ENCODE data around the gene HOXA4. TPM values are rescaled to one million over a fixed set of nuclear protein-coding genes. Genes with fewer than 3 reads are reported as not detected.

Gene HOXA4
- total RNA-seq, 1 experiment from 2014 or later, result 1.0 TPM

DNA sequence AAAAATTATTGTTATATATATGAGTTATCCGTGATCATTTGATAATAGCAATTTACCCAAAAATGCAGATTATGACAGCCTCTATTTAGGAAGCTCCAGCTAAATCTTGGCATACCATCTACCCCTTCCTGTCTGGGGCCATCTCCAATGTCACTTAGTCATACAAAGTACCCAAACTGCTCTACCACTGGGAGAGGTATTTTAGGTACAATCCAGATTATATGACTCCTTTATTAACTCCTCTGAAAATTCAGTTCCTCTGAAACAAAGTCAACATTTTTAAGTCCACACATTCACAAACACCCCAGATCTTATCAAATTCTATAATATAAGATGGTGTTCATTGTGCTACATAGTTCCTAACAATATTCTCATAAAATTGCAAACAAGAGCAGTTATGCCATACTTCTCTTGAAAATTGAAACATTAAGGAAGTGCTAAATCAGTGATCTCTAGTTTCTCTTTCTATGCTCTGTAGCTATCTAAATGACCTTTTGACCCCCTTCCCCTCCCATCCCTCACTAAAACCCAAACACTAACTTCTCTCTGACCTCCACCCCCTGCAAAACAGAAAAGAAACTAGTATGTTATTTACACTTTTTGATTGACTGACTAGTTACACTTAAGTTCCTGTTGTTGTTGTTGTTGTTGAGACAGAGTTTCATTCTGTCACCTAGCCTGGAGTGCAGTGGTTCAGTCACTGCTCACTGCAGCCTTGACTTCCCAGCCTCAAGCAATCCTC, 51.2 kb downstream of the HOXA4 start:
- Mint-ChIP-seq H3K4me1 (ENCODE audit: low read depth, unreplicated experiment) (peaks cover 47% of the 10 kb centered on the region), H3K27ac (ENCODE audit: unreplicated experiment) (no peak overlapping the region), H3K27me3 (ENCODE audit: unreplicated experiment) (no peaks in the 10 kb centered on the region), H3K4me3 (ENCODE audit: low read depth, unreplicated experiment) (no peak overlapping the region), H3K36me3 (ENCODE audit: insufficient read depth, unreplicated experiment) (no peaks in the 10 kb centered on the region), H3K9me3 (ENCODE audit: low read depth, unreplicated experiment) (no peaks in the 10 kb centered on the region)
- intact Hi-C loops (cut with micrococcal nuclease; ENCODE audit: unreplicated experiment), result no loop called here
- TF ChIP-seq, protein P1, sequence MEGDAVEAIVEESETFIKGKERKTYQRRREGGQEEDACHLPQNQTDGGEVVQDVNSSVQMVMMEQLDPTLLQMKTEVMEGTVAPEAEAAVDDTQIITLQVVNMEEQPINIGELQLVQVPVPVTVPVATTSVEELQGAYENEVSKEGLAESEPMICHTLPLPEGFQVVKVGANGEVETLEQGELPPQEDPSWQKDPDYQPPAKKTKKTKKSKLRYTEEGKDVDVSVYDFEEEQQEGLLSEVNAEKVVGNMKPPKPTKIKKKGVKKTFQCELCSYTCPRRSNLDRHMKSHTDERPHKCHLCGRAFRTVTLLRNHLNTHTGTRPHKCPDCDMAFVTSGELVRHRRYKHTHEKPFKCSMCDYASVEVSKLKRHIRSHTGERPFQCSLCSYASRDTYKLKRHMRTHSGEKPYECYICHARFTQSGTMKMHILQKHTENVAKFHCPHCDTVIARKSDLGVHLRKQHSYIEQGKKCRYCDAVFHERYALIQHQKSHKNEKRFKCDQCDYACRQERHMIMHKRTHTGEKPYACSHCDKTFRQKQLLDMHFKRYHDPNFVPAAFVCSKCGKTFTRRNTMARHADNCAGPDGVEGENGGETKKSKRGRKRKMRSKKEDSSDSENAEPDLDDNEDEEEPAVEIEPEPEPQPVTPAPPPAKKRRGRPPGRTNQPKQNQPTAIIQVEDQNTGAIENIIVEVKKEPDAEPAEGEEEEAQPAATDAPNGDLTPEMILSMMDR (IDR thresholded peaks at IDR 0.05; ENCODE audit: unreplicated experiment), result no peak
- no peak for DNase-seq
- CTCF ChIA-PET, result interaction anchor here (1.4 kb wide), 1 partner anchor 19 kb away, joined by 3 read pairs; no protein-coding TSS in a partner anchor
- no TSS peak for BruUV-seq (replicated peaks)

DNA sequence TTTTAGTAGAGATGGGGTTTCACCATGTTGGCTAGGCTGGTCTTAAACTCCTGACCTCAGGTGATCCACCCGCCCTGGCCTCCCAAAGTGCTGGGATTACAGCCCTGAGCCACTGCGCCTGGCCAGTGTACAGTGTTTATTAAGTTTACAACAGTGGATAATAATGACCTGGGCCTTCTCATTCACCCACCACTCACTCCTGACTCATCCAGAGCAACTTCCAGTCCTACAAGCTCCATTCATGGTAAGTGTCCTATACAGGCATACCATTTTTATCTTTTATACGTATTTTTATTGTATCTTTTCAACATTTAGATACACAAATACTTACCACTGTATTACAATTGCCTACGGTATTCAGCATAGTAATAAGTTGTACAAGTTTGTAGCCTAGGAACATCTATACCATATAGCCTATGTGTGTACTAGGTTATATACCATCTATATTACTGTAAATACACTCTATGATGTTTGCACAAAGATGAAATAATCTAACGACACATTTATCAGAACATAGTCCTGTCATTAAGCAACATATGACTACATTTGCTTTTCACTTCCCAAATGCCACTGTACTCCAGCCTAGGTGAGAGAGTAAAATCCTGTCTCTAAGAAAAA, 51.8 kb downstream of the HOXA4 start:
- H3K4me1 Mint-ChIP-seq (ENCODE audit: low read depth, unreplicated experiment), result peaks cover 47% of the 10 kb centered on the region
- no peak overlapping the region for H3K27ac Mint-ChIP-seq (ENCODE audit: unreplicated experiment)
- no peaks in the 10 kb centered on the region for H3K36me3 Mint-ChIP-seq (ENCODE audit: insufficient read depth, unreplicated experiment)
- no peak overlapping the region for H3K4me3 Mint-ChIP-seq (ENCODE audit: low read depth, unreplicated experiment)
- TF ChIP-seq, protein P1 (IDR thresholded peaks at IDR 0.05; ENCODE audit: unreplicated experiment), result no peak
- no peaks in the 10 kb centered on the region for H3K27me3 Mint-ChIP-seq (ENCODE audit: unreplicated experiment)
- BruUV-seq (replicated peaks), result no TSS peak
- no peaks in the 10 kb centered on the region for H3K9me3 Mint-ChIP-seq (ENCODE audit: low read depth, unreplicated experiment)
- CTCF ChIA-PET, result interaction anchor here (1.4 kb wide), 1 partner anchor 20 kb away, joined by 3 read pairs; no protein-coding TSS in a partner anchor
- intact Hi-C loops (cut with micrococcal nuclease; ENCODE audit: unreplicated experiment), result no loop called here
- DNase-seq, result no peak

Small RNA genes within 50 kb of the gene (microRNA-seq; reads per million reads assigned to microRNA genes)
- gene MIR196B, result 3,614 reads per million, percentile 90 among the genes with 10 or more reads in this experiment

Other genes starting within 250 kb of the HOXA4 start
- 0.24 and 0.44 TPM in 2 replicates for gene HOXA1, start 34.8 kb downstream of the HOXA4 start, total RNA-seq (2022)
- gene HOXA2, start 28.1 kb downstream of the HOXA4 start, total RNA-seq (2022), result 1.9 and 3.2 TPM in 2 replicates
- gene HOXA5, start 12.9 kb upstream of the HOXA4 start, total RNA-seq (2022), result 8.3 and 10.6 TPM in 2 replicates
- gene HOXA6, start 17.0 kb upstream of the HOXA4 start, total RNA-seq (2022), result 11.4 and 12.4 TPM in 2 replicates
- gene HOXA3, start 21.8 kb upstream of the HOXA4 start, total RNA-seq (2022), result 15.9 and 20.9 TPM in 2 replicates
- not detected in 2 replicates for gene HOXA7, start 25.9 kb upstream of the HOXA4 start, total RNA-seq (2022)
- gene HOXA9, start 34.8 kb upstream of the HOXA4 start, total RNA-seq (2022), result 1.7 and 2.5 TPM in 2 replicates
- 11.8 and 12.1 TPM in 2 replicates for gene HOXA10, start 43.6 kb upstream of the HOXA4 start, total RNA-seq (2022)
- 0.39 and 0.54 TPM in 2 replicates for gene HOXA11, start 54.5 kb upstream of the HOXA4 start, total RNA-seq (2022)
- gene HOXA13, start 69.3 kb upstream of the HOXA4 start, total RNA-seq (2022), result 1.3 and 1.6 TPM in 2 replicates
- gene EVX1, start 112.0 kb upstream of the HOXA4 start, total RNA-seq (2022), result not detected in 2 replicates